Stimulated activated CD4-positive, alpha-beta T cell treated with anti-CD3 and anti-CD28 coated beads, Interleukin-4, amount 100 ng/mL, for 4 hours (primary cell): ENCODE results near the gene ADSS1.

Source experiments
- DNase-seq, 2 experiments: peaks; one replicate each; pipeline ENCODE4 v3.0.0-alpha.2; 2020

The ADSS1 gene

GRCh38 chr14:104770851-104771272, 46.8 kb downstream of the ADSS1 start:
- no peak for DNase-seq

GRCh38 chr14:104771374-104771773, 47.3 kb downstream of the ADSS1 start:
- DNase-seq: no peak

- no peak for DNase-seq
Measured at GRCh38 chr14:104771918-104772706, 48.1 kb downstream of the ADSS1 start.

- no peak for DNase-seq
Measured at GRCh38 chr14:104772707-104773504, 48.9 kb downstream of the ADSS1 start.

GRCh38 chr14:104773505-104774452, 49.8 kb downstream of the ADSS1 start:
- DNase-seq: no peak

GRCh38 chr14:104774453-104775072, 50.5 kb downstream of the ADSS1 start:
- no peak for DNase-seq

GRCh38 chr14:104775073-104775489, 51.1 kb downstream of the ADSS1 start:
- no peak for DNase-seq

GRCh38 chr14:104776481-104776880, 52.5 kb downstream of the ADSS1 start:
- no peak for DNase-seq

- no peak for DNase-seq
Measured at GRCh38 chr14:104776961-104777807, 53.2 kb downstream of the ADSS1 start.

GRCh38 chr14:104777808-104778249, 53.8 kb downstream of the ADSS1 start:
- DNase-seq: no peak

- DNase-seq: no peak
Measured at GRCh38 chr14:104778694-104779331, 54.8 kb downstream of the ADSS1 start.

GRCh38 chr14:104779776-104780512, 55.9 kb downstream of the ADSS1 start:
- no peak for DNase-seq

GRCh38 chr14:104780513-104781030, 56.5 kb downstream of the ADSS1 start:
- no peak for DNase-seq

- DNase-seq: no peak
Measured at GRCh38 chr14:104781271-104782077, 57.4 kb downstream of the ADSS1 start.

- no peak for DNase-seq
Measured at GRCh38 chr14:104782086-104782807, 58.2 kb downstream of the ADSS1 start.

GRCh38 chr14:104782808-104783139, 58.7 kb downstream of the ADSS1 start:
- no peak for DNase-seq

- no peak for DNase-seq
Measured at GRCh38 chr14:104783484-104784217, 59.6 kb downstream of the ADSS1 start.

GRCh38 chr14:104784218-104784568, 60.2 kb downstream of the ADSS1 start:
- no peak for DNase-seq
